Dermis blood vessel endothelial cell (primary cell): ENCODE measurements around the gene SLC17A4. TPM values are rescaled to one million over a fixed set of nuclear protein-coding genes. Genes with fewer than 3 reads are reported as not detected.

Source experiments
- DNase-seq: peaks from one replicate; pipeline ENCODE4 v3.0.0; 2010
- total RNA-seq: library from RNA; depleted of rRNA; stranded (reverse); fragments of >200 nt; gene quantifications from 2 replicates; pipeline ENCODE4 v1.2.3, GENCODE V29; 2014

SLC17A4 gene
- total RNA-seq, 1 donor from 2014 or later: not detected

DNA sequence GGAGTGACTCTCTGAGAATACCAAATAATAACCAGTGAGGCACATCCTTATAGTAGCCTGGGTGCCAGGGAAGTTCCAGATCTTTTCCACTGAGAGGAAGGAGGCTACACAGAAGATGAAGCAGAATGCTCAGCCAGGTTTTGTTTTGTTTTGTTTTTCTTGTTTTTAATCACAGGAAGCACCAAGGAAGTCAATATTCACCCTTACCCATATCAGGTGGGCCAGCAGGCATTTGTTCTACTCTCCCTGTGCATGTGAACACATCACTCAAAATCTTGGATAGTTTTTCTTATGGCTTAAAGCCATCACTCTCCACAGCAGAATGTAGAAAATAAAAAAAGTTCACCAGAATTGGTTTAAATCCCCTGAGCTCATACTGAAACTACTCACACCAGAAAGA, 66.8 kb downstream of the SLC17A4 start:
- DNase-seq: no peak

DNA sequence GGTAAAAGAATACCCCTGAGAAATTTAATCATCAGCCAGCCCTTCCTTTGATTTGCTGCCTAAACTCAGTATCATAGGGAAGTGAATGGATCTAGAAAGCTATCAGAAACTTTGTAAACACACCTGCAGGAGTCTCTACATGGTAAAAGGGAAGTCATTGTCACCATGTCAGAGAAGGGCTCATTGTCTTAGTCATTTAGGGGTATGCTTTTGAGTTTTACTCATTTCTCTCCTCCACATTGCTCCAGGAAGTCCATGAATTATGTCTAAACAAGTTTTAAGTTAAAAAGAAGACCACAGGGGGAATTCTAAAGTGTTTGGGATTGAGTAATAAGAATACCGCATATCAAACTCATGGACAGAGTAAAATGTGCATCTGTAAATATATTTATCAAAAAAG, 74.8 kb downstream of the SLC17A4 start:
- no peak for DNase-seq

DNA sequence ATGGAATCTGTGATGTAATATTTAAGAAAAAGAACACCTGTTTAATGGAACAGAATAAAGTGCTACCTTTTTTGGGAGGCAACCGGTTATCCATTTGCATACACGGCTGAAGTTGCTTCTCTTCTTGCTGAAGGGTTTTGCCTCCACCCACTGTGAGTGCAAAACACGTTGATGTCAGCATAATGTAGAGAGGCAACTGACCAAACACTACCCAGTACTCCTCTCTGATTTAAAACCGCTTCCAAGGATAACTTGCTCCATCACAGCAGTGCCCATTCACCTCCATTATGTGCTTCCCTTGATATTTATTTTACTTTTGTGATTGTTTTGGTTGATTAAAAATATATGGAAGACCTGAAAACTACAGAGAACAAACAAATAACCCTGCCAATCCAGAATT, 75.9 kb downstream of the SLC17A4 start:
- no peak for DNase-seq

Other genes with a start within 250 kb of the SLC17A4 start
- 0.17 TPM in 1 of 2 replicates, not detected in the other for gene SCGN, start 102.5 kb upstream of the SLC17A4 start, total RNA-seq
- 0.05 TPM in 1 of 2 replicates, not detected in the other for gene SLC17A1, start 77.3 kb downstream of the SLC17A4 start, total RNA-seq
- gene SLC17A3, start 119.5 kb downstream of the SLC17A4 start, total RNA-seq: 0.17 and 0.28 TPM in 2 replicates
- not detected in 2 replicates for gene SLC17A2, start 175.9 kb downstream of the SLC17A4 start, total RNA-seq
- 8.9 and 9.9 TPM in 2 replicates for gene TRIM38, start 208.1 kb downstream of the SLC17A4 start, total RNA-seq